A549 (cell line): ENCODE data around the gene GID4.

Experiments
- HEYL ChIP-seq: fragments of 250-450 bp; sonication (Bioruptor Pico); IDR thresholded peaks from 2 replicates; pipeline ENCODE4 v1.8.0; 2021; ENCODE audit warnings: mild to moderate bottlenecking, moderate library complexity
- HOXA7 ChIP-seq: fragments of 250-450 bp; sonication (Bioruptor Pico); IDR thresholded peaks from 2 replicates; pipeline ENCODE4 v1.5.0; 2020; ENCODE audit warnings: mild to moderate bottlenecking, moderate library complexity
- POLR2A ChIP-seq: IDR thresholded peaks from 2 replicates; pipeline ENCODE4 v1.6.1; 2012; ENCODE audit warnings: mild to moderate bottlenecking, low read length
- TF ChIP-seq, protein P1 (sequence below): fragments of >200 bp; sonication (Bioruptor Twin); formaldehyde crosslinking; IDR thresholded peaks from 3 replicates; pipeline ENCODE4 v1.5.1; 2016

DNA sequence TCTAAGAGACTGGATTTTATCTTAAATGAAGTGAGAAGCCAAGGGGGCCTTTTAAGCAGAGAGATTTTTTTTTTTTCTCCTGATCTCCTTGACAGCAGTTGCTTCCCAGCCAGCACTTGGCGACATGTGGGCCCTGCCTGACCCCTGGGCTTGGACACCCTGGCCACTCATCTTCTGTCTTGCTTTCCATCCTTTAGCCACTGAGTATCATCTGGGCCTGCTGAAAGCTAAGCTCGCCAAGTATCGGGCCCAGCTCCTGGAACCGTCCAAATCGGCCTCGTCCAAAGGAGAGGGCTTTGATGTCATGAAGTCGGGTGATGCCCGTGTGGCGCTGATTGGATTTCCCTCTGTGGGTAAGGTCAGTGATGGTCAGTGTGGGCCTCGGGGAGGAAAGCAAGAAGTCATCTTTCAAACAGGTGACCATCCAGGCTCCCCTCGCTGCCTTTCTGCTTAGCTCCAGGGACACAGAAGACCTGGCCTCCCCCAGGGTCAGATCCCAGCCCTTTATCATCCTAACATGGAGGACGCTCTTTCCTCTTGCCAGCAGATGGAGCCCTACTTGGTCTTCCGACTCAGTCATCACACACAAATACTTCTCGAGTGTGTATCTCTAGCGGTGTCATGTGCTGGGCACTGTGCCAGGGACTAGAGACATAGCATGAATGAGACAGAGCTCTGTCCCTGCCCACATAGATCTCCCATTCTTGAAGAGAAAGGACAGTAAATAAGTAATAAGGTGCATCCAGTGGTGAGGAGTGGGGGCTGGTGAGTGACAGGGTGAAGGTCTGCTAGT is 54.6 kb downstream of the GID4 start:
- no peak for TF ChIP-seq HOXA7 (CRISPR knock-in tag)
- no peak for TF ChIP-seq HEYL (CRISPR knock-in tag)
- TF ChIP-seq, protein P1, sequence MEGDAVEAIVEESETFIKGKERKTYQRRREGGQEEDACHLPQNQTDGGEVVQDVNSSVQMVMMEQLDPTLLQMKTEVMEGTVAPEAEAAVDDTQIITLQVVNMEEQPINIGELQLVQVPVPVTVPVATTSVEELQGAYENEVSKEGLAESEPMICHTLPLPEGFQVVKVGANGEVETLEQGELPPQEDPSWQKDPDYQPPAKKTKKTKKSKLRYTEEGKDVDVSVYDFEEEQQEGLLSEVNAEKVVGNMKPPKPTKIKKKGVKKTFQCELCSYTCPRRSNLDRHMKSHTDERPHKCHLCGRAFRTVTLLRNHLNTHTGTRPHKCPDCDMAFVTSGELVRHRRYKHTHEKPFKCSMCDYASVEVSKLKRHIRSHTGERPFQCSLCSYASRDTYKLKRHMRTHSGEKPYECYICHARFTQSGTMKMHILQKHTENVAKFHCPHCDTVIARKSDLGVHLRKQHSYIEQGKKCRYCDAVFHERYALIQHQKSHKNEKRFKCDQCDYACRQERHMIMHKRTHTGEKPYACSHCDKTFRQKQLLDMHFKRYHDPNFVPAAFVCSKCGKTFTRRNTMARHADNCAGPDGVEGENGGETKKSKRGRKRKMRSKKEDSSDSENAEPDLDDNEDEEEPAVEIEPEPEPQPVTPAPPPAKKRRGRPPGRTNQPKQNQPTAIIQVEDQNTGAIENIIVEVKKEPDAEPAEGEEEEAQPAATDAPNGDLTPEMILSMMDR = peak; percentile 55
- TF ChIP-seq POLR2A = no peak
